Measurements from ENCODE around the gene LITAF.

LITAF gene

DNA sequence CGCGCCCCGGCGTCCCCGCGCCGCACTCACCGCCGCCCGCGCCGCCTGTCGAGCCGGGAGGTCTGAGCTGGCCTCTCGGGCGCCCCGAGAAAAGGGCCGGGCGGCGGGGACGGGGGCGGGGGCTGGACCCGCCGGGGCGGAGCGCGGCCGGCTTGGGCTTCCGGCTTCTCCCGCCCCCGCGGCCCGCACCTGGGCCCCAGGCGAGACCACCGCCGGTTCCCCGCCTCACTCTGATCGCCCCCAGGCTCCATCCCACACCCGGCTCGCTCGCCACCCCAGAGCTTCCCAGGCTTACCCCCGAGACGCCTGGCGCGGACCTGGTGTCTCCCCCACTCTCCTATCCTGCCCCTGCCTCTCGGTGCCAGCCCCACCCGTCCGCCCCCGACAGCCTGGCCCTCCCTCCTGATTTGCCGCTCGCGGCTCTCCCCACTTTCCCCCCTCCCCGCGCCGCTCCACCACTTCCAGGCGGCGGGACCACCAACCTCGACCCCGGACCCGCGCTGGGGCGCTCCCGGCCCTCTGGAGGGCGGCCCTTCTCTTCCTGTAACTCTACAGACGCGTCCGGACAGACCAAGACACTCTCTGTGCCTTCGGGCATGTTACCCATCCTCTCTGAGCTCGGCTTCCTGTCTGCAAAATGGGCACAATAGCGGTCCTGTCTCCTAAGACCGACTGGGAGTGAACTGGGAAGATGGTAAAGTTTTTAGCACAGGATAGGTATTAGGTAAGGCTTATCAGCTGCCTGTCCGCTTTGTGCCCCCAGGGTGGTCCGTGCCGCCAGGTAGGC, at the start of gene LITAF:
Gene LITAF (minus strand): TSS at position 64 of the 787 bp plus-strand sequence. CDS start 30,189 bp downstream, outside the sequence.
- DNase-seq: no peak

DNA sequence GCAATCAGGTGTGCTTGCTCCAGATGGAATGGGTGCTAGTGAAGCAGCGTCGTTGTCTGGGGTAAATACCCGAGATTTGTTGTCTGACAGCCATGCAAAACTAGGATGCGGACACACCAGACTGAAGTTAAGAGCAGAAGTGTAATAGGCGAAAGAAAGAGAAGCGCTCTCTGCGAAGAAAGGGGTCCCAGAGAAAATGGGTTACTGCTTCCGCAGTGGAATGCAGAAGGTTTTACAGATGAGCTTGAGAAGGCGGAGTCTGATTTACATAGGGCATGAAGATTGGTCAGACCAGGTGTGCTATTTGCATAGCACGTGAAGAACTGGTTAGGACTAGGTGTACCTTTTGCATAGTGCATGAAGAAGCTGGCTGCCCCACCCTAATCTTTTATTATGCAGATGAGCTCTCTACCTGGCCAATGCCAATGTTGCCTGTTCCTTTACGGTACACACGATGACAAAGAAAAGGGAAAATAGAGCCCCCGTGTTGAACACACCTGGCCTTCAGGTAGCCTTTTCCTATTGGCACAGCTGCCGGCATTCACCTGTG, 49.5 kb upstream of the LITAF start:
- DNase-seq: peak; percentile 94

DNA sequence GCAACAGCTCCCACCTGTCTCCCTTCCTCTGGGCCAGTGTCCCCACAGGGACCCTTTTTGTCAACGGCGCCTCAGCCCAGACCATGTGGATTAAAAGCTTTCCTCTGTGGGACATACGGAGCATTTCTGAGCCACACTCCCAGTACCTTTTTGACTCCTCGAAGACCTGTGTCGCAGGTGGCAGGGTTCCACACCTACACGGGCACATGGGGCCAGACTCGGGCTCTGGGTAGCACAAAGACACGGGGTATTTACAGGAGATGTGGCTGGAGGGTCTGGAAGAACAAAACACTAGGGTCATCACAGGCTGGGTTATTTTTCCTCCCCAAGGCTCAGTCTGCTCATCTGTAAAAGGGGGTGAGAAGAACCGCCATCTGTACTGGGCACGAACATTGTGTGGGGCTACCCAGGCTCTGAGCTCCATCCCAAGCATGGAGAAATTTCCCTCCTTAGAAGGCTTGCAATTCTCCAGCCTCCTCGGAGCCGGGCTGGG, 49.0 kb upstream of the LITAF start:
- no peak for DNase-seq

DNA sequence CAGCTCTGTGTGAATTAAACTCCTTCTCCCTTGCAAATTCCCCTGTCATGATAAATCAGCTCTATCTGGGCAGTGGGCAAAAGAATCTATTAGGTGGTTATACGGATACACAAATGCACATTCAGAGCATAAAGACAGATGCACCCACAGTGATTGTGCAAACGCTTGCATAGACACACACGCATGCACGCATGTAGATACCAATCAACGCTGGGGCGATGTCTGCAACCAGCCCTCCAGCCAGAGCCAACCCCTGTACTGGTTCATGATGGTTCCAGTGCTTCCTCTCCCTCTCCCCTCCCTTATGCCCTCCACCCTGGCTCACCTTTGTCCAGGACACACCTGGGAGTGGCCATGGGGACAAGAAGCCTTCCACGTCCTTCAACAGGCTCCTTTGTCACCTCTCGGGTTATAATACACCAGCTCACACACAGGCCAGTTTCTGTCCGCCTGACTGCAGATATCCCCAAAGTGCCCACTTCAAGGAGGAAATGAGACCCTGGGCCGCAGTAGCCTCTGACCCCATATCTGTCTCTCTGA, 48.5 kb upstream of the LITAF start:
- DNase-seq: no peak

DNA sequence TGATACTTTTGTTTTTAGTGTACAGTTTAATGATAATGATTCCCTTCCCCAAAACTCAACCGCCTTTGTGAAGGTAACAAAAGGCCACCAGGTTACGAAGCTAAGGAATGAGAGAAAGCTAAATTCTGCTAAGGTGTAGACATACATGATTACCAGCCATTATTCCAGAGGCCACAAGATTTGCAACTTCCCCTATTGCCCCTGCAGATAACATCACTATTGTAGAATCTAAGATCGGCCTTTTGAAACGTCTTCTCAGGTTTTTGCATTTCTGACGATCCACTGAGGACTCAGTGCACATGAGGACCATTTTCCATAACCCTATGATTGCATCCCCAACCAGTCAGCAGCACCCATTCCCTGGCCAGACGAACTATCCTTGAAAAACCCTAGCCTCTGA, 47.6 kb upstream of the LITAF start:
- DNase-seq: no peak

DNA sequence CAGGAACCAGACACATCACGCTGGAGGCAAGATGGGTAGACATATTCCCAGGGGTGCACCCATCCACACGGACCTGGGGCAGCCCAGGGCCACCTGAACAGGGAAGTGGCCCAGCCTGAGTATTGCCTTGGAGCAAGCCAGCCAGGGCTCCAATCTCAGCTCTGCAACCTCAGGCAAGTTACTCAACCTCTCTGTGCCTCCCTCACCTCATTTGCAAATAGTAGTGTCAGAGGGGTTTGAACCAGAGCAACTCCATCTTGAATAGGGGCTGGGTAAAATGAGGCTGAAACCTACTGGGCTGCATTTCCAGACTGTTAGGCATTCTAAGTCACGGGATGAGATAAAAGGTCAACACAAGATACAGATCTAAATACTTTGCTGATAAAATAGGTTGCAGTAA, 46.4 kb upstream of the LITAF start:
- DNase-seq: no peak

DNA sequence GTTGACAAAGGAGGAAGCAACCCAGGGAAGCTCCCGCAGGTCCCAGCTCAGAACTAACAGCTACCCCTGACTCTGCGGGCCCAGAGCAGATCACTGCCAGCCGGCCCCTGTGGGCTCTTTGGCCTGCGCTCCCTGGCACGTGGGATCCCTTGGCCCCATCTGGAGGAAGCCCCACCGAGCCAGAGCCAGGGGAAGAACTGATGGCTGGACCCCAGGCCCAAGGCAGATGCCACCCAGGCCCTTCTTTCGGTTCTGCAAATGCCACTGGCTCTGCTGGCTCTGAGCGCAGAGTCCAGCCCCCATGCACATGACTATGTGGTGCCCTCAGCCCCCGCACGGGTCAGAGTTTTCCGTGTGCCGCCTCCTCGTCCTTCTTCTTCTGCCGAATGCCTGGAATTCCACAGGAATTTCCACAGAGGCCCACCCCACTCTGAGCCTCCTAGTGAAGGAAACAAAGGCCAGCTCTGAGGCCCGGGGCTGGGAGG, 45.8 kb upstream of the LITAF start:
- no peak for DNase-seq

DNA sequence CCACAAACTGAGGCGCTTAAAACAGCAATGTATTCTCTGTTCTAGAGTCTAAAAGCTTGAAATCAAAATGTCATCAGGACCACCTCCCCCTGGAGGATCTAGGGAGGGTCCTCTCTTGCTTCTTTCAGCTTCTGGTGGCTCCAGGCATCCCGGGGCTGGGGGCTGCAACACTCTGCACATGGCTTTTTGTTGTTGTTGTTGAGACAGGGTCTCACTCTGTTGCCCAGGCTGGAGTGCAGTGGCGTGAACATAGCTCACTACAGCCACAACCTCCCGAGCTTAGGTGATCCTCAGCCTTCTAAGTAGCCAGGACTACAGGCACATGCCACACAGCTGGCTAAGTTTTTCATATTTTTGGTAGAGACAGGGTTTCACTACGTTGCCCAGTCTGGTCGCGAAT, 44.5 kb upstream of the LITAF start:
- DNase-seq: no peak

DNA sequence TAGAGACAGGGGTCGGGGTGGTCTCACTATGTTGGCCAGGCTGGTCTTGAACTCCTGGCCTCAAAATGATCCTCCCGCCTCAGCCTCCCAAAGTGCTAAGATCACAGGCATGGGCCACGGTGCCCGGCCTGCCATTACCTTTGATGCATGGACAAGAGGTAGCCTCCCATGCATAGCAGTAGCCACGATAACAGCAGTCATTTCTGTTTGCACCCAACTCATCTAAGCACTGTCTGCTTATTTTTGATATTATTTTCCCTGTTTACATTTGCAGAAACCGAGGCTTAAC, 44.0 kb upstream of the LITAF start:
- no peak for DNase-seq

DNA sequence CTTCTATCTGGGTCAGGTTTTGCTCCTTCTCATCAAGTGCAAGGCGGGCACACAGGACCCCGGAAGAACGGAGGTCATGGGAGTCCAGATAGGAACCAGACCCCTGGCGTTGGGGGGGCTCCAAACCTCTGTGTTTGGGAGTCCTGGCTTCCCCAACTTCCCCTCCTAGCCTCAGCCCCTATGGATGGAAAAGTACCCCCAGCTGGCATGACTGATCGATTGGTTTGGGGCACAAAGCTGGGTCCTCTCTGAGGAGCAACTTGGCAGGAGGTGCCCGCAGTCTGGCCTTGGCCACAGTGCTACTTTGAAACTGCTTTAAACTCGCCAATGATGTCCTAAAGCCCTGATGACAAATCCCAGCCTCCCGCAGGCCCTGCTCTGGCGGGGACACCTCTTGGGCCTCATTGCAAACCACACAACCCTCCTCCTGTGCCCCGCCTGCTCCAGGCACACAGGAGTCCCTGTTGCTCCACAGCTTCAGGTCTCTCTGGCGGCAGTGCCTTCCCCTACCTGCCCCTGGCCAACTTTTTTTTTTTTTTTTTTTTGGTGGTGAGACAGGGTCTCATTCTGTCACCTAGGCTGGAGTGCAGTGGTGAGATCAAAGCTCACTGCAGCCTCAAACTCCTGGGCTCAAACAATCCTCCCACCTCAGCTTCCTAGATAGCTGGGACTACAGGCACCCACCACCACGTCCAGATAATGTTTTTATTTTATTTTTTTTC, 43.5 kb upstream of the LITAF start:
- no peak for DNase-seq

DNA sequence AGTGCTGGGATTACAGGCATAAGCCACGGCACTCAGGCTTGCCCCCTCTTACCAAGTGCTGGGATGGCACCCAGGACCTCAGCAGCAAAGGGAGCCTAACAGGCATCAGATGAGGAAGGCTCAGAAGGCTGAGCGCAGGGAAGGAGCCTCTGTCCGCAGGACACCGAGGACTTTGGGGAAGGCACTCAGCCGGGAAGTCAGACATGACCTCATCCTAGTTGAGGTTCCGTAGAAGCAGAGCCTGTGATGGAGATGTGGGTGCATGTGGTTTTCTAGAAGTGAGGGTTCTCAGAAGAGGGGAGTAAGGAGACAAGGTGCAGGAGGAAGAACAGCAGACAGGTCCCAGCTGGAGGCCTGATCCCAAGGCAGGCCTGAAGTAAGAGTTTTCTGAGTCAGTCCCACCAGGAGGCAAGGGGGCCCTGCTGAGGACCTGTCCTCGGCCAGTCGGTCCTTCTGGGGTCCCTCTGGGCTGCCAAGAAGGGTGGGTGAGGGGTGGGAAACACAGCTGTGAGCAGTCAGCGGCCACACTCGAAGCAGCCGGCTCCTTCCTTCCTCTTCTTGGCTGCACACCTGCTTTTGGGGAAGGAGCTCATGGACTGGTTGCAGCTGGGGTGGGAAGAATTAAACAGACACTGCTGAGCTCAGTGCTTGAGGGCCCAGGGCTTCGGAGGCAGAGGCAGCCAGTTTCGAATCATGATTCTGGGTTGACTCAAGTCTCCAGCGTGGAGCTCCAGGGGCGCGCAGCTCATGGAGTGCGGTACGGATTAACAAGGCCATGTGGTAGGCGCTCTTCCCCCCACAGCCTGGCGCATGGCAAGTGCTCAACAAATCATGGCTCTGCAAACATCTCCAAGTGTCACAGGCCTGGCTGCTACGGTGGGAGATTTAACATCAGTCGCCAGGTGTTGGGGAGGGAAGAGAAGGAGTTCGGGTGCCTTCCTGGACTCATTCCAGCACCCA, 42.6 kb upstream of the LITAF start:
- no peak for DNase-seq

DNA sequence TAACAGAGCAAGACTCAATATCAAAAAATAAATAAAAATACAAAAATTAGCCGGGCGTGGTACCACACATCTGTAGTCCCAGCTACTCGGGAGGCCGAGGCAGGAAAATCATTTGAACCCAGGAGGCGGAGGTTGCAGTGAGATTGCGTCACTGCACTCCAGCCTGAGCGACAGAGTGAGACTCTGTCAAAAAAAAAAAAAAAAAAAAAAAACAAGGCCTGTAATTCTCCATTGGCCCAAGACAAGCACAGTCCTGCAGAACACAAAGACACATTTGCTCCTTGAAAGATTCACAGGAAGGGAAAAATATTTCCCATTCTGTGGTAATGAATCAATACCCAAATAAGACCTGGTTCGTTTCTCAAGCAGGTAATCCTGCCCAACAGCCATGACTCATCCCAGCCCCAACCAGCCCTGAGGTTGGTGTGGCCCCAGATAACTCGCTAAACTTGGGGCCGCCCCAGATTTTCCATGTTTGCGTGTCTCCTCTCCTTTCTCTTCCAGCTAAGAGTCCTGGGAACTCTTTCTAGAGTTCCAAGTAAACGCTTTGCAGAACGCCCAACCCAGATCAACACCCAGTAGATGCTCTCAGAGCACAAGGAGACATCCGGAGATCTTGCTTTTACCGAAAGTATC, 41.2 kb upstream of the LITAF start:
- no peak for DNase-seq

DNA sequence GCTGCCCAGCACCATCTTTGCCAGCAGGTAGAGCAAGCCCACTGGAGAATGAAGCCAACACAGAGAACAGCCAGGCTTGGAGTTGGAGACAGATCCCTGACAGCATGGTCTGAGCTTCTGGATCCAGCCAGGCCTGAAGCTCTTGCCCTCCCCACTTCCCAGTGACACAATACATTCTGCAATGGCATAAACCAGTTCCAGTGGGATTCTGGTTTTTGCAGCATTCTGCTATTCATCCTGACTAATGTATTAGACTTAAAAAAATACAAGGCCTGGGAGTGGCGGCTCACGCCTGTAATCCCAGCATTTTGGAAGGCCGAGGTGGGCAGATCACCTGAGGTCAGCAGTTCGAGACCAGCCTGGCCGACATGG, 40.6 kb upstream of the LITAF start:
- no peak for DNase-seq

DNA sequence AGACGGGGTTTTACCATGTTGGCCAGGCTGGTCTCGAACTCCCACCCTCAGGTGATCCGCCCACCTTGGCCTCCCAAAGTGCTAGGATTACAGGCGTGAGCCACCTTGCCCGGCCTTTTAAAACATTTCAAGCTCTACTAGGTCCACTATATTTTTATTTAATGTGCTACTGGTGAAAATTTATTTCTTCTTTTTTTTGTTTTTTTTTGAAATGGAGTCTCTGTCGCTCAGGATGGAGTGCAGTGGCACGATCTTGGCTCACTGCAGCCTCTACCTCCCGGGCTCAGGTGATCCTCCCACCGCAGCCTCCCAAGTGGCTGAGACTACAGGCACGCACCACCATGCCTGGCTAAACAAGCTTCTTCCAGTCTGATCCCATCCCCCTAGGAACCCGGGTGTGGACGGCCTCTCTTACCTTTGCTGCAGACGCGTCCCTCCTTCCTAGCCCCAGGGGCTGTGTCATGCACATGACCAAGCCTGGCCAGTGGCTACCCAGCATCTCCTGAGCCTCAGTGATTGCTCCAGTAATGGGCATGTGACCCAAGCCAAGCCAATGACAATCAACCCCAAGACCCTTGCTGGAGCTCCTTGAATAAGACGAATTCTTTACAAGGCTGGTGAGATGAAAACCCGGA, 40.1 kb upstream of the LITAF start:
- DNase-seq: no peak

DNA sequence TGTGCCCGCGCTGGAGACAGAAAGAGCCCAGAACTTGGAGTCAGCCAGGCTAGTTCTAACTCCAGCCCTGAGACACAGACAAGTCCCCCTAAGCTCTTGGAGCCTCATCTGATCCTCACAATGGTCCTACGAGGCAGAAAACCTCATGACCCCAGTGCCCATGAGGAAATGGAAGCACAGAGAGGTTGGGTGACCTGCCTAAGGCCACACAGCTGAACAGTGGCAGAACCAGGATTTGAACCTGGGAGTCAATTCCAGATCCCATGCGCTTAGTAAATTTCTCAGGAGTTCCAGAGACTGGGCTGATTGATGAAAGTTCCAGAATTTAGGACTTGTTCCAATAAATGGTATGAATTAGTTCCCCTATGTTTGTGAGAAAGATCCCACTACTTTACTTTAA, 39.0 kb upstream of the LITAF start:
- no peak for DNase-seq

DNA sequence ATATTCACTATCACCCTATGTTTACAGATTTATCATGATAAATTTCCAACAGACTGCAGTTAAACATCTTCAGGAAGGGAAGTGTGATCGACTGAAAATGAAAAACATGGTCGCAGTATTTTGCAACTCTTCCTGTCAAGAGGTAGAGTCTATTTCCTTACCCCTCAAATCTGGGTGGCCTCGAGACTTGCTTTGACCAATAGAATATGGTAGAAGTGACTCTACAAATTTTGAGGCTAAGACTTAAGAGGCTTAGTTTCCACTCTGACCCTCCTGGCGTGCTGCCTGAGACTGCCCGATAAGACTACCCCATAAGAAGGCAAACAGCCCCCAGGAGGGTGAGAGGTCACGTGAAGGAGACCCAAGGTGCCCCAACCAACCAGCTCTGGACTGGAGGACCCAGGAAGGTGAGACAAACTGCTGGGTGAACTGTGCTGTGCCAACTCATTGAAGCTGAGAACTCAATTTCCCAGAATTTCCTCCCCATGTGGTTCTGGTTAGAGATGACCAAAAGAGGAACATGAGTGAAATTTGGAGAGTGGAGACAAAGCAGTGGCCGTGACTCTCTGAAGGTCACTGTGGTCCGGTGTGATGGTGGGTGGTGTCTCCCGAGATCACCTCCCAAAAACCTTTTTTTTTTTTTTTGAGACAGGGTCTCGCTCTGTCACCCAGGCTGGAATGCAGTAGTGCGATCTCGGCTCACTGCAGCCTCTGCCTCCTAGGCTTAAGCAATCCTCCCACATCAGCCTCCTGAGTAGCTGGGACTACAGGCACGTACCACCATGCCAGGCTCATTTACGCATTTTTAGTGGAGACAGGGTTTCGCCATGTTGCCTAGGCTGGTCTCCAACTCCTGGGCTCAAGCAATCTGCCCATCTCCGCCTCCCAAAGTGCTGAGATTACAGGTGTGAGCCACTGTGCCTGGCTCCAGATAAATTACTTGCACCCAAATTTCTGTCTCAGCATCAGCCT, 38.2 kb upstream of the LITAF start:
- DNase-seq: no peak

DNA sequence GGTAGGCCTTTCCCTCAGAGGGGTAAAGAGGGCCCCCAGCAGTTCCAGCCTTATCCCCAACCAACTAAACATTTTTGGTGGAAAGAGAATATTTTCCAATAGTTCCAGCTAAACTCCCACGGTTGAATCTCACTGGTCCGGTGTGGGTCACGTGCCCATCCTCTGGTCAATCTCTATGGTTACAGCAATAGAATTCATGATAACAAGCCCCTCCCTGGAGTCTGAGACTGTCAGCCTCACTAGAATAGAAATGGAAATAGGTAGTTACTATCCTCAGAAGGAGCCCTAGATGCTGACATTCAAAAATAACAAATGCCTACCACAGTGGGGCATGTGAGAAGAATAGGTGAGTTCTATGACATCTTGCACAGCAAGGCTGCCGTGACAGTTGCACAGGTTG, 37.5 kb upstream of the LITAF start:
- DNase-seq: no peak

DNA sequence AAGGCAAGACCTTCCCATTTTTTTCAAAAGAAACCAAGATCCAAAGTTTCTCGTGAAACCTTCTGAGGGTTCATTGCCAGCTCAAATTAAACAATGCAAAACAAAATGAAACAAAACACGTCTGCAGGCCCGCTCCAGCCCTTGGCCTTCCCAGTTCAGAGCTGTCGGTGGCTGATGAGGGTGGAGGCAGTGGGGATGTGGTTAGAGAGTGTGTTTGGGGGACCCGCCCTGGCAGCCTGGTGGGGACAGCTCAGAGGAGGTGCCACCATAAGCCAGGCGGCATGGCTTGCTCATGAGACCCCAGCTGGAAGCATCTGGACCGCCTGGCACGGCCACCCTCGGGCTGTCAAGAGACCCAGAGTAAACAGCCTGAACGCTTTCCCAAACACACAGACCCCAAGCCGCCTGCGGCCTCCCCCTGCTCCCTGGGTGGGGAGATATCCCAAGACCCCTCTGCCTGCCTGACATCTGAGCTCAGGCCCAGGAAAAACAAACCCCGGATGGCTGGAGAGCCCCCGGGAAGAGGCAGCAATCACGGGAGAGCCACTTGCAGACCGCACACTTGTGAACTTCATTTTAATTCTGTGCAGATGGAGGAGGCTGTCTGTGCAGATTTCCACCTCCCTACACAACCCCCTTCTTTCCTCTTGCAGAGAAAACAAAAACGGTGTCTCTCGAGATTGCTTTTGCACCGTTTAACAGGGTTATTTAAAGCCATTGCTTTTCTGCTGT, 35.4 kb upstream of the LITAF start:
- no peak for DNase-seq

DNA sequence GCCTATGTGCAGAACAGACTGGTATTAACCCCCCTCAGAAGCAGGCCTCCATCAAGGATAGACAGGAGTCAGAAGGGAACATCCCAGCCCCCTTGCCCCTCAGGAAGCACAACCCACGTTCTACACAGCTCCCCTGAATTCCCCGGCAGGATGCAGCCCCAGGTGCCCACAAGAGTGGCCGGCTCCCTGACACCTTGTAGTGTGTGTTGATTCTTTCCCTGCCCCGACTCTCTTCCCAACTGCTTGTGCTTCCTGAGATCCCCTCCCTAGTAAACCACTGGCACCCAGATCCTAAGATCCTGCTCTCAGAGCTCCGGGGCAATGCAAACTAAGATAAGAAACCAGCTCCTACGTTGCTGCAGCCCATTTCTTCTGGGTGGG, 34.8 kb upstream of the LITAF start:
- no peak for DNase-seq
